Measurements from ENCODE around the gene SLC8A1.

Gene SLC8A1

DNA sequence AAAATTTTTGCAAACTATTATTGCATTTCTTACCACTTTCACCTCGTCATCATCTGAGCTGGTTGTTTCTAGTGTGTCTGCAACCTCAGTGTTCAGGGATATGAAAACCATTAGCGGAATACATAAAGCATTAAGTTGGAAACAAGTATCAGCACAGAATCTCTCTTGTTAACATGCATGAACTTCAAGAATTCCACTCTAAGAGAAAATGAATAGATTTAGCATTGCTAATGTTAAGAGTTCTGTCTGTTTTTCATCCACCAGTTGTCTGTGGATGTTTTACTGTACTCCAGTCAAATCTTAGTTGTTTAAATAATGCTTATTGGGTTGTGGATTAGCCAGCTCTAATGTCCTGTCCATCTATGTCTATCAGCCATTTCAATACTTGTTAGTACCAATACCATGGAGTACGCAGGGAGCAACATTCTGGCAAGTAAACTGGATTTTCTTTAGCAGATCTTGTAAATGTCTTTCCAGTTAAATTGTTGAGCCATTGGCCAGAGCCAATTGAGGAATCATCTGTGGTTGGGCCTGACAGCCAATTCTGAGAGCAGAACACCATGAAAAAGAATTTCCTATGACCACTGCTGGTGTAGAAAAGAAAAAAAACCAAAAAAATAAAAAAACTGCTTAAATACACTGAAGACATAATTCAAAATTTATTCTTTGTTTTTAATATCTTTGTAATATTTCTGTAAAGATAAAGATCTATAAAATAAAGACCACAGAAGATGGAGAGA, 82.5 kb downstream of the SLC8A1 start:
- TF ChIP-seq, protein P1, sequence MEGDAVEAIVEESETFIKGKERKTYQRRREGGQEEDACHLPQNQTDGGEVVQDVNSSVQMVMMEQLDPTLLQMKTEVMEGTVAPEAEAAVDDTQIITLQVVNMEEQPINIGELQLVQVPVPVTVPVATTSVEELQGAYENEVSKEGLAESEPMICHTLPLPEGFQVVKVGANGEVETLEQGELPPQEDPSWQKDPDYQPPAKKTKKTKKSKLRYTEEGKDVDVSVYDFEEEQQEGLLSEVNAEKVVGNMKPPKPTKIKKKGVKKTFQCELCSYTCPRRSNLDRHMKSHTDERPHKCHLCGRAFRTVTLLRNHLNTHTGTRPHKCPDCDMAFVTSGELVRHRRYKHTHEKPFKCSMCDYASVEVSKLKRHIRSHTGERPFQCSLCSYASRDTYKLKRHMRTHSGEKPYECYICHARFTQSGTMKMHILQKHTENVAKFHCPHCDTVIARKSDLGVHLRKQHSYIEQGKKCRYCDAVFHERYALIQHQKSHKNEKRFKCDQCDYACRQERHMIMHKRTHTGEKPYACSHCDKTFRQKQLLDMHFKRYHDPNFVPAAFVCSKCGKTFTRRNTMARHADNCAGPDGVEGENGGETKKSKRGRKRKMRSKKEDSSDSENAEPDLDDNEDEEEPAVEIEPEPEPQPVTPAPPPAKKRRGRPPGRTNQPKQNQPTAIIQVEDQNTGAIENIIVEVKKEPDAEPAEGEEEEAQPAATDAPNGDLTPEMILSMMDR (IDR thresholded peaks at IDR 0.05; ENCODE audit: low read depth, low read length) = no peak
- no peak for TF ChIP-seq MYC (IDR thresholded peaks at IDR 0.05; ENCODE audit: low read depth, low read length)
- no peak for TF ChIP-seq POLR2A (IDR thresholded peaks at IDR 0.05; ENCODE audit: extremely low read depth, insufficient read length)
- TF ChIP-seq, protein P2, sequence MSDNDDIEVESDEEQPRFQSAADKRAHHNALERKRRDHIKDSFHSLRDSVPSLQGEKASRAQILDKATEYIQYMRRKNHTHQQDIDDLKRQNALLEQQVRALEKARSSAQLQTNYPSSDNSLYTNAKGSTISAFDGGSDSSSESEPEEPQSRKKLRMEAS (IDR thresholded peaks at IDR 0.05; ENCODE audit: low read depth, low read length) = no peak
- no peak for DNase-seq (ENCODE audit: low read depth)
- H3K4me3 ChIP-seq (ENCODE audit: low read depth, low read length) = no peak overlapping the region

DNA sequence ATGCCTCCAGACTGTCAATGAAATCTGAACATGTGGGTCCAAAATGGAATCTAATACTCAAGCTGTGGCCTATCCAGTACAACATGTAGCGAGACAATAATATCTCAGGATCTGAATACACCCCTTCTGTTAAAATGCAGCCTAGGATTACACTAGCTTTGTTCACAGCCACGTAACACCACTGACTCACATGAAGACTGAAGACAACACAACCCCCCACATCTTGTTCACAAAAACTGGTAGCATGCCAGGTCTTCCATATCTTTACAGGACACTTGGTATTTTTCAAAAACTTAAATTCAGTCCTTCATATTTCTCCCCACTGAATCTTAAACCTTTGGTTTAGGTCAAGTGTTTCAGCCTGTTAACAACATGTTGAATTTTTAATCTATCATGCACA, 84.2 kb downstream of the SLC8A1 start:
- TF ChIP-seq, protein P2 (IDR thresholded peaks at IDR 0.05; ENCODE audit: low read depth, low read length) = no peak
- TF ChIP-seq MYC (IDR thresholded peaks at IDR 0.05; ENCODE audit: low read depth, low read length) (no peak), POLR2A (IDR thresholded peaks at IDR 0.05; ENCODE audit: extremely low read depth, insufficient read length) (no peak)
- TF ChIP-seq, protein P1 (IDR thresholded peaks at IDR 0.05; ENCODE audit: low read depth, low read length) = no peak
- H3K4me3 ChIP-seq (ENCODE audit: low read depth, low read length) = no peak overlapping the region
- no peak for DNase-seq (ENCODE audit: low read depth)

DNA sequence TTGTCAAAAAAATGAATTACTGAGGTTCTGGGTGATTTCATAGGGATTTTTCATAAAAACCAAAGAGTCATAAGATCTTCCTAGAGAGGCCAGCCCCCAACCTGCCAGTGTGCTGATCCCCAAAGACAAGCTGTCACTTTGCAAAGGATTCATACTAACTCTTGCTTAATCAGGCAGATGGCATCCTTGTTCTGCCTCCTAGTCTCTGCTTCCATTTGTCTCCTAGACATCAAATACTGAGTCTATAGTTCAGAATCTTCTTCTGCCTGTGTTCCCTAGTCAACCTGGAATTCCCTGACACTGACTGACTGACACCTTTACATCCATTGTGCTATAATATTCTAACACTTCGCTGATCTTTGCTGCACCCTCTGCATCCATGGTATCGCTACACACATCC, 84.9 kb downstream of the SLC8A1 start:
- TF ChIP-seq, protein P2 (IDR thresholded peaks at IDR 0.05; ENCODE audit: low read depth, low read length) = no peak
- TF ChIP-seq, protein P1 (IDR thresholded peaks at IDR 0.05; ENCODE audit: low read depth, low read length) = no peak
- TF ChIP-seq MYC (IDR thresholded peaks at IDR 0.05; ENCODE audit: low read depth, low read length) (no peak), POLR2A (IDR thresholded peaks at IDR 0.05; ENCODE audit: extremely low read depth, insufficient read length) (no peak)
- no peak for DNase-seq (ENCODE audit: low read depth)

DNA sequence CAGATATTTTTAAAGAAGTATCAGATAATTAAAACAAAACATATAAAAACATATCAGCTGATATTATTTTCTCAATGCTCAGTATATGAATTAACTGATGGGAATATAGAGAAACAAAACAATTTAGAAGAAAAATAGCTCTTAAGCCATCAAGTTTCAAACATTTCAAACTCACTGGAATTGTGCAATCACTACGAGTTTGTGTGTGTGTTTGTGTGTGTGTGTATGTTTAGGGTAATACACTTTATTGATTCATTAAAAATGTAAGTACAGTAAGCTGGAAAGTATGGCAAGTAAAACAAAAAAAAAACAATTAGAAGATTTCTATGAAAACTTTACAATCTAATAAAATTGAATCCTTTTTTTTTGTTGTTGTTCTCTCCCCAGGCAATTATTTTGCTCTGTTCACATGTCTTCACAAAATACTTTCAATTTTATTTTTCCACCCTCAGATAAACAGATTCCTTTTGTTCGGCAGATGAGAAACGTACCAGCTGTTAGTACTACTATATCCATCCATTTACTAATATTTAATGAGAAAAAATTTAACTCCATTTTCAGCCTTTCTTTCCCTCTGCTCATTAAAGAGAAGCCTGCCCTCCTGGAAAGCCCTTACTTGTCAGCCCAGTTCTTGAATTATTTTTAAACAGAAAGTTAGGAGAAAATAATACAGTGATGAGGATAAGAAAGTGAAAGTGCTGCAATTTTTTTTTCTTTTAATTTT, 87.6 kb downstream of the SLC8A1 start:
- no peak for DNase-seq (ENCODE audit: low read depth)
- H3K4me3 ChIP-seq (ENCODE audit: low read depth, low read length) = no peak overlapping the region
- TF ChIP-seq POLR2A (IDR thresholded peaks at IDR 0.05; ENCODE audit: extremely low read depth, insufficient read length) (no peak), MYC (IDR thresholded peaks at IDR 0.05; ENCODE audit: low read depth, low read length) (no peak)
- TF ChIP-seq, protein P1 (IDR thresholded peaks at IDR 0.05; ENCODE audit: low read depth, low read length) = no peak
- TF ChIP-seq, protein P2 (IDR thresholded peaks at IDR 0.05; ENCODE audit: low read depth, low read length) = no peak

More for the DNA sequence above, 84.9 kb downstream of the SLC8A1 start:
- no peak overlapping the region for H3K4me3 ChIP-seq (ENCODE audit: low read depth, low read length)

DNA sequence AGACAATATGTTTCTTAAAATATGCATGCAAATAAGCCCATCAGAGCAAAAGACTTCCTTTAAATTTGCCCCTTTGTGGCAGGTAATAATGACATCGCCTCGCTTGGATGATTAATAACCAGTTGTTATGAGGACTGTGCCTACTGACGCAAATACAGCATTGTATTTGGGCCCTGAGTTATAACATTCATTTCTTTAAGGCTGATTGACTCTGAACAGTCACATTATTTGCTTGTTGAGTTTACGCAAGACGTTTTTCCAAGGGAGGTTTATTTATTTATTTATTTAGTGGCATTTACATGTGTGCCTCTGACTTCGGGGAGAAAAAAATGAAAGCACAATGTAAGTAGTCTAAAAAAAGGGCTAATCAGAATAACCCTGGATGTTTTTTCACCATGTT, 88.3 kb downstream of the SLC8A1 start:
- TF ChIP-seq, protein P2 (IDR thresholded peaks at IDR 0.05; ENCODE audit: low read depth, low read length) = no peak
- TF ChIP-seq POLR2A (IDR thresholded peaks at IDR 0.05; ENCODE audit: extremely low read depth, insufficient read length) = no peak
- TF ChIP-seq, protein P1 (IDR thresholded peaks at IDR 0.05; ENCODE audit: low read depth, low read length) = no peak
- TF ChIP-seq MYC (IDR thresholded peaks at IDR 0.05; ENCODE audit: low read depth, low read length) = no peak
- H3K4me3 ChIP-seq (ENCODE audit: low read depth, low read length) = no peak overlapping the region
- DNase-seq (ENCODE audit: low read depth) = no peak
